ENCODE results near the gene PCDH9. TPM values are rescaled to one million over a fixed set of nuclear protein-coding genes. Genes with fewer than 3 reads are reported as not detected.

The PCDH9 gene
- total RNA-seq, 4 donors from 2014 or later, result 5.7 to 12.9 (median 6.8) TPM

- DNase-seq (ENCODE audit: low spot score) (no peak), ATAC-seq (ENCODE audit: low FRiP score) (no peak)
- TF ChIP-seq CTCF (IDR thresholded peaks at IDR 0.05), result no peak
Observed at GRCh38 chr13:67161176-67161575, 69.0 kb downstream of the PCDH9 start.

DNA sequence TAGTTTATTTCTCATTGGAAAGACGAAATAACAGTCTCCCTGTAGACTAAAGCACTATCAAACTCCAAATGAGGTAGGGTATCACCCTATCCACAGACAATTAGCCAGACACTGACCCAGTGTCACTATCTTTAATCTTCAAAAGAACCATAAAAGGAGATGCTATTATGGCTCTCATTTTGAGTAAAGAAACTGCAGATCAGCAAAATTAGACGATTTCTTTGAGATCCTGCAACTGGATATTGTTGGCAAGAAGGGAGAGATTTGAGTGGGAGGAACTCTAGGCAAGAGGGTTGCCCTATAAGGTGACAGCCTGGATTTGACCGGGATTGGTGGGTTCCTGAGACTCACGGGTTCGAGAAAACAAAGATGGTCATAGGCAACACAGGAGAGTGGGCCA, 71.2 kb downstream of the PCDH9 start:
- TF ChIP-seq CTCF (IDR thresholded peaks at IDR 0.05), result no peak
- ATAC-seq (ENCODE audit: low FRiP score), result no peak
- no peak for DNase-seq (ENCODE audit: low spot score)

- no peak for DNase-seq (ENCODE audit: low spot score)
- TF ChIP-seq CTCF (IDR thresholded peaks at IDR 0.05), result no peak
- ATAC-seq (ENCODE audit: low FRiP score), result no peak
Observed at GRCh38 chr13:67156723-67157060, 73.4 kb downstream of the PCDH9 start.

GRCh38 chr13:67155898-67156722, 74.0 kb downstream of the PCDH9 start:
- no peak for TF ChIP-seq CTCF (IDR thresholded peaks at IDR 0.05)
- no peak for DNase-seq (ENCODE audit: low spot score)
- ATAC-seq (ENCODE audit: low FRiP score), result no peak

GRCh38 chr13:67152085-67152484, 78.1 kb downstream of the PCDH9 start:
- TF ChIP-seq CTCF (IDR thresholded peaks at IDR 0.05), result no peak
- ATAC-seq (ENCODE audit: low FRiP score), result no peak
- no peak for DNase-seq (ENCODE audit: low spot score)

GRCh38 chr13:67151652-67152051, 78.5 kb downstream of the PCDH9 start:
- ATAC-seq (ENCODE audit: low FRiP score), result no peak
- DNase-seq (ENCODE audit: low spot score), result no peak
- TF ChIP-seq CTCF (IDR thresholded peaks at IDR 0.05), result no peak

GRCh38 chr13:67150608-67151007, 79.5 kb downstream of the PCDH9 start:
- no peak for TF ChIP-seq CTCF (IDR thresholded peaks at IDR 0.05)
- DNase-seq (ENCODE audit: low spot score), result no peak
- no peak for ATAC-seq (ENCODE audit: low FRiP score)

All from omental fat pad (tissue), 4 donors.